HG03460 (cell line): Measurements from ENCODE around the gene SHTN1.

Experiments
- ATAC-seq: cut with Tn5 transposase; IDR thresholded peaks from one replicate; pipeline ENCODE4 v1.9.1; 2021; ENCODE audit not compliant: unreplicated experiment

SHTN1 gene

GRCh38 chr10:116919164-116919563, 85.8 kb downstream of the SHTN1 start:
- ATAC-seq: no peak

DNA sequence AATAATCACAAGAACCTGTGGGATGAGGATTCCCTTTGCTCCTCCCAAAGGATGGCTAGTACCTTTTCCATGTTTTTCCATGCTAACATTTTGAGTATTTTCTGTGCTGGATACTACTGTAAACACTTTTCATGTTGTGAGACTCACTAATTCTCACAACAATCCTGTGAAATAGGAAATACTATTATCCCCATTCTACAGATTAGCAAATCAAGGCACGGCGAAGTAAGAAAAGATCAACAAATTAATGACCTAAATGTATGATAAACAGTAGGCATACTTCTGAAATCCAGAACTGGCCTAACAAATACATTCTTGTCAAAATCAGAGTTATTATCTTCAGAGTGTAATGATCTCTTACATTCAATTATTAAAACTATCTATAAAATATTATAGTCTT, 86.4 kb downstream of the SHTN1 start:
- ATAC-seq: no peak

DNA sequence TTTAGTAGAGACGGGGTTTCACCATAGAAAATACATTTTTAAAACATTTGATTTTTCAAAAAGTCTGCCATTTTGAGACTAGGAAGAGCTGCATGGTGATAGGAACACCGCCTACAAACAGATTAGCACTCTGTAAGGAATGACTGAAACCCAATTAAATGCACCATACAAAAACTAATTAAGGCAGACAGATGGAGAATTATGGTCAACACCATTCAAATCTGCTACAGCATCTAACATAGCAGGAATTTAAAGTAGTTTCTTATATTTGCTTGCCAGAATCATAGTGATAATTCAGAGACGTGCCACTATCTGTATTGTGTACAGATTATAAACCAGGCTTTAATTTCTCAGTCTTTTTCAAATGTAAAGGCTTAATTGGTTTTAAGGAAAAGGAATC, 87.5 kb downstream of the SHTN1 start:
- no peak for ATAC-seq

GRCh38 chr10:116915340-116915739, 89.6 kb downstream of the SHTN1 start:
- no peak for ATAC-seq

- ATAC-seq: no peak
Observed at GRCh38 chr10:116913695-116914094, 91.3 kb downstream of the SHTN1 start.

GRCh38 chr10:116912162-116912561, 92.8 kb downstream of the SHTN1 start:
- ATAC-seq: no peak

DNA sequence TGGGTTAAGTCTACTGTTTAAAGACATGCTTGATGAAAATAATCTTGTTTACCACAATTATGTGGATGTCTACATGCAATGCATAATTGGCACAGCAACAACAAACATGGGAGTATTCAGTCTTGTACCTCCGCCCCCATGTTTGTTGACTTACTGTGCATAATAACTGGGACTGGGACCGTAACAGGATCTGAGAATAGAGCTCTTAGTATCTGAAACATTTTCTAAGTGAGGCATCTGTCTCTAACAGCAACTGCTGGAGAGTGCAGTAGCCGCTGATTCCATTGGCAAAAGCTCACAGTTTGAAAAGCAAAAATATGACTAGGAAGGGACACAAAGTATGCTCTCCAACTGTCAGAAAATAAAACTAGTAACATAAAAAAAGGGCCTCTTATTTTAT, 94.1 kb downstream of the SHTN1 start:
- no peak for ATAC-seq

DNA sequence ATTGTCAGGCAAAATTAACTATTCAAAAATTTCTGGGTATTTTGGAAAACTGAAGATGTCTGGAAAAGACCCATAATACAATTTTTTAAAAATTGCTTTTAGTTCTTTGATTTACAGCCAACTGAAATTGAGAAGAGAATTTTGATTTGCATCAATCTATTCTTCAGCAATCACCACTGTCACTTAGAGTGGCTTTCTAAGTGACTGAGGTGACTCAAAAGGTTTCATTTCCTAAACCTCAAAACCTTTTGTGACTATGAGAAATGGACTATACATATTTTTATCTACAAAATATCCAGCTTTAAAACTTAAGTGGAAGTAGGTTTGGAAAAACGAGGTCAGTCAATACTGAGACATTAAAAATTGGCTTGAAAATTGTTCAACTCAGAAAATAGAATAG, 95.7 kb downstream of the SHTN1 start:
- ATAC-seq: no peak

GRCh38 chr10:116907245-116907987, 97.6 kb downstream of the SHTN1 start:
- ATAC-seq: no peak

DNA sequence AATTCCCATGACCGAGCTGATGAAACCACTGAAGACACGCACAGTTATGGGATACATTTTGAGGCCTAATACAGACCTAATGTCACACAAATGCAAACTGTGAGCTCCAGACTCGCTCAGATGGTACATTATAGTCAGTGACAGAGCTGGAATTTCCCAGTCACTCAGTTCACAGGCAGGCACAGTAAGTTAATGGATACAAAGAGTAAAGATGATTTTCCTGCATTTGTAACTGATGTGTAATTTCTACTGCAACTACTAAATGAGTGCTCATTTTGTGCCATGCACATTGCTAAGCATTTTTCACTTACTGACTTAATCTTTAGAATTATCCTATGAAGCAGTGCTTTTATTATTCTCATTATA, 99.2 kb downstream of the SHTN1 start:
- ATAC-seq: no peak

DNA sequence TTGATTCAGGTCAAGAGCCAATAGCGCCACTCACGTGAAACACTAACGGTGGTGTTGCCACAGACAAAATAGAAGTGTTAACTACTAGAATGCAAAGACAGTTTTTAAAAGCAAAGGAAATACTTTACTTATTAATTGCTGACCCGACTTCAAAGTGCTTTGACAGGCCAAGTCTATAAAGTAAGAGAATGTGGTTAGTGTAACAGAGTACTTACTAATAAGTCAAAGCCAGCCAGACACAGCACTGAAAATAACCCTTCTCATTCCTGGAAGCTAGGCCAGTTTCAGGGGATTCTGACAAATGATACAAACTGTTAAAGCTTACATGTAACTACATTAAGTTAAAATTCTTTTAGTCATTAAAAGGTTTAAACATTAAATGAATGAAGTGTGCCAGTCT, 105.4 kb downstream of the SHTN1 start:
- ATAC-seq: no peak

DNA sequence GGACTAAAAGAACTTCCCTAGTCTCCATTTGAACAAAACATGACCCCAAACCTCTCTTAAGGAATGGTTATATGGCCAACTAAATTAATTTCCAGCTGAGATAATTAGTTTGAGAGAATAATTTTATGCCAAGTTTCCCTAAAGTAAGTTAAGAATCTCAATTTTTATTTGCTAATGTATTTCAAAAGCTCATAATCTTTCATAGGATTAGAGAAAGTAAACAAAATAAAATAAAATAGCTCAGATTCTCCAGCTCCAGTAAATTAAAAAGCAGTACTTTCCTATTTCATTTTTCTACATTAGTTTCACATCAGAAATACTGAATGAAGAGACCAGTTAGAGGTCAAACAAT, 111.3 kb downstream of the SHTN1 start:
- ATAC-seq: no peak

GRCh38 chr10:116892907-116893685, 111.9 kb downstream of the SHTN1 start:
- ATAC-seq: no peak

DNA sequence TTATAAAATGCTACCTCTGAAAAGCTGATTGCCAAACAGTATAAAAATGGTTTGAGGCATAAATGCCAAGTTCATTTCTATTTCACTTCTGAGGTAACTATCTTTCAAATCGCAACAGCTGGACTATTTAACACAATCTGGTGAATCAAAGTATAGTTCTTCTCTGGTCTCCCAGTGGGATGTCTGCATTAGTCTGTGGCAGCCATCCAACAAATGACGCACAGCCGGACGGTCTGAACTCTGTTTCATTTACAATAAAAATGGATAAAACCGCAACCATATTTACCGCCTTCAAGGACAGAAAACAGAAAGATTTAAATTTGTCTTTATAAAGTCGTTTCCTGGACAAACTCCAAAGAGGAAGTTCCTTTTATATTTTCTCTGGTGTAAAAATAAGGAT, 113.8 kb downstream of the SHTN1 start:
- ATAC-seq: no peak

GRCh38 chr10:116889066-116889465, 115.9 kb downstream of the SHTN1 start:
- no peak for ATAC-seq

GRCh38 chr10:116888380-116889055, 116.5 kb downstream of the SHTN1 start:
- no peak for ATAC-seq

- no peak for ATAC-seq
Observed at GRCh38 chr10:116886772-116887171, 118.2 kb downstream of the SHTN1 start.

- no peak for ATAC-seq
Observed at GRCh38 chr10:116882639-116883038, 122.3 kb downstream of the SHTN1 start.

DNA sequence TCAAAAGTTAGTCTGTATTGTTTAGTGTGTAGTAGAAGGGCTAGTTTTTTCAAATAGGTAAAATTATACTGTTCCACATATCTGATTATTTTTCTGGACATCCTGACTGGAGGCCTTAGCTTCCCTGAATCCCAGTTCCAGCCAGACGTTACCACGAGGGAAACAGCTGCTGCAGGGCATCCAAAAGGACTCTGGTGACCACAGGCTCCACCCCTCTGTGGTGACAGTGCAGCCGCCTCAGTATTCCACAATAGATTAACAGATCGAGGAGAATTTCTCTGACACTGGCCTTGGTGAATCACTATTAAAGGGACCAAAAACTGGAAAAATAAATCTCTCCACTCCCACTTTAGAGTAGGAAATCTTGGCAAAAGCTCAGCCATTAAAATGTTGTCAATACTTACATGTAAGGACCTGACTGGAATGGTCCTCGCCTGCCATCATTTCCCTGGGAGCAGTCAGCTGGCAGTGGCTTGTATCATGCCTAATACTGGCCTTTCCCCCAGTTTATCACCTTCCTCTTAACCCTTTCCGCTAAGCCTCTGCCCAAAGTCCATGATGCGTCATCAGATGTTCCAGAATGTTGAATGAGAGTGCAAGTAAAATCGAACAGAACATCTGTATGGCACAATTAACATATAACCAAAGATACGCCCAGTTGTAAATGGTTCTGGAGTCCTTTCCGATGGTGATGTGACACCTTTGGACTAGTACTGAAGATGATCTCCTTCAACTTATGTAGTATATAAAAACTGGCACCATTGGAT, 124.1 kb downstream of the SHTN1 start:
- no peak for ATAC-seq

GRCh38 chr10:116879817-116880216, 125.2 kb downstream of the SHTN1 start:
- no peak for ATAC-seq

GRCh38 chr10:116878123-116878522, 126.9 kb downstream of the SHTN1 start:
- ATAC-seq: no peak
